ENCODE measurements around the gene CREB5.
"Not testable (repeated sequence)": the region's sequence is repeated elsewhere in the genome, so short reads cannot be mapped to it uniquely, and the experiment has no call there.

The CREB5 gene

GRCh38 chr7:28411876-28412662, at the start of gene CREB5:
Gene CREB5 (plus strand): TSS chr7:28412518. CDS start chr7:28412915, 397 bp downstream.
- ATAC-seq (no peak), DNase-seq (no peak)

DNA sequence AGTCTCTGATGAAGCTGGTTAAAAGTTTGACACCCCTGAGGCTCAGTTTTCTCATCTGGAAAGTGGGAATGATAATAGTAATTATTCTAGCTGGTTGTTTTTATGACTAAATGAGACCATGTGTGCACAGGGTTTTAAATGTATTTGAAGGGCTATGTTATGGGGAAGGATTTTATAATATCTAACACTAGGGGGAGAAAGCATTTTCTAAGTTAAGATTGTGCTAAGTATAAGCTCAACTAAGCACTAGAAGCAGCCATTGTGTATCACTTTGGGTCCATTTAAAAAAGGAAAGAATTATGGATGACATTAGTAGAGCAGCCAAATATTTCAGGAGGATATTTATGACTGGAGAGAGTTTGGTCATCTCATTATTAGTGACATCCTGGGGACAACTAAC, 49.5 kb upstream of the CREB5 start:
- DNase-seq (no peak), ATAC-seq (no peak)

GRCh38 chr7:28364082-28364481, 48.2 kb upstream of the CREB5 start:
- DNase-seq, result no peak
- ATAC-seq, result no peak

DNA sequence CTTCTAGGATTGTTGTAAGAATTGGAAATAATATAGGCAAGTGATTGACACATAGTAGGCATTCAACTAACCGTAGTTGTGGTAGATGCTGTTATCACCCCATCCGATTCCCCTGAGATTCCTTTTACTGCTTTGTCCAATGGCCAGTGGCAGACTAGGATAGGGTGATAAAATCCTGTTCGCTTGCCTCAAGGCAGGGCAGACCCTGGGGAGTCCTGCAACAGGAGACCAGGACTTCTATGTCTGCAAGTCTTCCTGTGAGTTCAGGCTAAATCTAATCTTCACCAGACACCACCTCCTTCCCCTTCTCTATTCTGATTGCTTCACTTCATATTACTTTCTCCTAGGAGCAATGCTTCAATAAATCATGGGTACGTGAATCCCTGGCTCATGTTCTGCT, 42.8 kb upstream of the CREB5 start:
- ATAC-seq, result no peak
- no peak for DNase-seq

DNA sequence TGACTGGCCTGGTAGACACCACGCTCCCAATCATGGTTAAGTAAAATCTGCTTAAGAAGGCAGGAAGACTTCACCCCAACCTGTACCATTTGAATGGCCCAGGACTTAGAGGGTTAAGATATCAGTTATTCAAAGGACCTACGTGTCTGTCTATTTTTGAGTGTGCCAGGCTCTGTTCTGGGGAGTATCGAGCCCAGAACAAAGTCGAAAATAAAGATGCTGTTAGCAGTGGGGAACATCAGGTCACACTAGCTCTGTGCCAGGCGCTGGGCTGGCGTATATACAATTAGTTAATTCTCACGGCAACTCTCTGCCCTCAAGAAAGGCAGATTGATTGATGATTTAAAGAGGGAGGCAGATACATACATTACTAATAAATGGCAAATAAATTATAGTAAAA, 40.5 kb upstream of the CREB5 start:
- ATAC-seq (no peak), DNase-seq (no peak)

GRCh38 chr7:28373990-28374389, 38.3 kb upstream of the CREB5 start:
- no peak for ATAC-seq
- DNase-seq, result no peak

DNA sequence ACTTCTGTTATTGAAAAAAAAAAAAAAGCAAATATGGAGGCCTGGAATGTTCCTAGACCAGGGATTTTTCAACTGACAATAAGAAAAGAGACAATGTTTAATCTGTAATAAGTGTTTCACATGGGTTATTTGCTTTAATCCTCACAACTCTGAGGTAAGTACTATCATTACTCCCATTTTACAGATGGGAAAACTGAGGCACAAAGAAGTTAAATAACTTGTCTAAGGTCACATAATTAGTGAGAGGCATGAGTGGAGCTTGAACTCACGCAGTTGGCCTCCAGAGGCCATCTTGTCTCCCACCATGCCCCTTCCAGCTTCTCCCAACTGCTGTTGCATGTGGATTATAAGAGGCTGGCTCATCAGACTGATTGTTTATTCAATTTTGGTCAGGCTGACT, 36.6 kb upstream of the CREB5 start:
- DNase-seq, result no peak

GRCh38 chr7:28376634-28377033, 35.7 kb upstream of the CREB5 start:
- ATAC-seq (no peak), DNase-seq (no peak)

More for the DNA sequence above, 36.6 kb upstream of the CREB5 start:
- no peak for ATAC-seq

- DNase-seq, result no peak
- no peak for ATAC-seq
Observed at GRCh38 chr7:28378574-28379149, 33.7 kb upstream of the CREB5 start.

DNA sequence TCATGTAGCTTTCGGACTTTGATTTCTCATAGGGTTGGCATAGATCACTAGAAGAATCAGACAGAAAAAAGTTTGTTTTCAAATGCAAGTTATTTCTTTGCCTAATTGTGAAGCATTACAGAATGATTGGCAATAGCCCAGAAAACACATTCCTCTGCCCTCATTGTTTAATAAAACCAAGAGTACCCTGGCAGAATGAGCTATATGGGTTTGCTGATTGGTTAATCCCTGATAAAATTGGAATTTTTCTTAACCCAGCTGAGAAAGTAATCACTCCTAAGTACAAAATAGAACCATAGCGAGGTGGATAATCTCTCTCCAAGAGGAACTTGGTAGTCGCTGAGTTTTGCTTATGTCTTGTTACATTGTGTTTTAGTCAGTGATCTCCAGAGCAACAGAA, 30.9 kb upstream of the CREB5 start:
- DNase-seq, result no peak
- no peak for ATAC-seq

- no peak for ATAC-seq
- no peak for DNase-seq
Observed at GRCh38 chr7:28382144-28382543, 30.2 kb upstream of the CREB5 start.

- ATAC-seq, result no peak
- DNase-seq, result no peak
Observed at GRCh38 chr7:28383975-28384374, 28.3 kb upstream of the CREB5 start.

DNA sequence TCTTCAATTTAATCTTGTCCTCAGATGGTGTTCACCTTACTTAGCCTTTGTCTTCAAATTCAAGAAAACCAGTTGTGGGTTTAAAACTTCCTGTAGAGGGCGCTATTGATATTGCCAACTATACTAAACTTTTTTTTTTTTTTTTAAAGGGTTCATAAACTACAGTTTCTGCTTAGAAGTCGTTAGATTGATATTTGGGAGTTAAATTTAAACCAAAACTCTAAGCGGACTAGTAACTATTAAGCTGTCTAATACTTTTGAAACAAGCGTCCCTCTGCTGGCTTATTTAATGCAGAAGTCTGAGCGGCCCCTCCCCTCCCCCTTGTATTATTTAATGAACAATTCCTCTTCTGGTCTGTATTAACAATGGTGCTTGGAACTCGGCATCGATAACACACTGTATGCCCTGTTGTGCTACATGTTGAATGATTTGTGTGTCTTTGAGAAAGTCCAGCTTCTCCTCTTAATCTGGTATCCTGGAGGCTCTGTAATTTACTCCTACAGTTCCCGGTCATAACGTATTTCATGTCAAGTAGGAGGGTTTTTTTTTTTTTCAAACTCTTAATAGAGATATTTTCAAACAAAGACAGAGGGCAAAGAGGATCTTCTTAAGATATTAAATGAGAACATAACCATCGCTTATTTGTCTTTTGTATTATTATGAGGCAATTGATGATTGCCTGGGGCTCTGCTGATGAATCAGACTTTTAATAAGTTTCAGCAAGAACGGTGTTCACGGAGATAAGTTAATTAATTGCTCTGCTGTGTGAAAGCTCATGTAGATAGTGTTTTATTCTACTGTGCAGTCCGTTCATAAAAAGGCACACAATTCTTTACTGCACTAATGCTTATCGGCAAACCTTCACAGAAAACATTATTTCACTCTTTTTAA, 22.6 kb upstream of the CREB5 start:
- DNase-seq (no peak), ATAC-seq (no peak)

GRCh38 chr7:28390426-28390825, 21.9 kb upstream of the CREB5 start:
- DNase-seq, result no peak
- no peak for ATAC-seq

DNA sequence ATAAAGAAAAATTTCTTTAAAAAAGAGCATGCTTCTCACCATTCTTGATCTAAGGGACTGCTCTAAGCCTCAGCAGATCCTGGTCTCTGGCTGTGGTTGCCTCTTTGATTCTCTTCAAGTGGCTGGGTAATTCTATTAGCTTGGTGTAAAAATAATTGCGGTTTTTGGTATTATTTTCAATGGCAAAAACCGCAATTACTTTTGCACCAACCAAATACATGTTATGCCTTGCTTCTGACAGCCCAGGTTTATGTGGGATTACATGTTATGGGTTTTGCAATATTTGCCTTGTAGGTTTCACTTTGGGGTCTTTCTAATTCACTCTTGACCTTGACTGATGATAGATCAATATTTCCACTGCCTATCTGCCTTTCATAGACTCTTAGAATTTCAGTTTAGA, 20.0 kb upstream of the CREB5 start:
- ATAC-seq, result no peak

DNA sequence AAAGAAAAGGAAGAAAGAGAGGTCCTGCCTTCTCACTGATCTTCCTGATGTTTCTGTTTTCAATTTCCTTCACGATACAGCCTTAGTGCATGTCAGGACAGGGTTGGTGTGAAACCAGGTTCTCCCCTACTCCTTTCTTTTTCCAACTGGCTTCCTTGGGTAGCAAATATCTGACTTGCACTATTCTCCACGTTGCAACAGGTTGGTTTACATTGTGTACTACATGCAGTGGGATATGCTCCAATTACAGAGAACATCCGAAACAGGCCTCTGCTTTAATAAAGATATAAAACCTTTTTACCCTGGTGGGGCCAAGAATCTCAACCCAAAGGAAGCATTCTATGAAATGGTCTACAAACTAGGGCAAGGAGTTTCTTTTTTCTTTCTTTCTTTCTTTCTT, 16.9 kb upstream of the CREB5 start:
- no peak for DNase-seq
- ATAC-seq, result no peak

More for the DNA sequence above, 20.0 kb upstream of the CREB5 start:
- no peak for DNase-seq

DNA sequence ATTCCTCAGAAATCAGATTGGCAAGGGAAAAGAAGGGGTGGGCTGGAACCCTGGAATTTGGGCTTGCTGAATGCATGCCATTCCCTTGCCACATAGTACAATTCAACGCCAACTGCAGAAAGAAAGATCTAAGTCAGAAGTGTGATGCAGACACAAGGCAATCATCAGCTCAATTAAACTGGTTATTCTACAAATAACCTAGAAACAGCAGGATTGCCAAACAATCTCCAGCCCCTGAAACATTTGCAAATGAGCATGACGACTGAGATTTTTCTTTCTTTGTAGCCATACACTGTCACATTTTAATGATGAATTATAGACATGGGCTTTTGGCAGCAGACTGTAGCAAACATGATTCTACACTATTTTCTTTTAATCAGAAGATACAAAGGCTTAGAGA, 16.5 kb upstream of the CREB5 start:
- DNase-seq, result no peak
- no peak for ATAC-seq

DNA sequence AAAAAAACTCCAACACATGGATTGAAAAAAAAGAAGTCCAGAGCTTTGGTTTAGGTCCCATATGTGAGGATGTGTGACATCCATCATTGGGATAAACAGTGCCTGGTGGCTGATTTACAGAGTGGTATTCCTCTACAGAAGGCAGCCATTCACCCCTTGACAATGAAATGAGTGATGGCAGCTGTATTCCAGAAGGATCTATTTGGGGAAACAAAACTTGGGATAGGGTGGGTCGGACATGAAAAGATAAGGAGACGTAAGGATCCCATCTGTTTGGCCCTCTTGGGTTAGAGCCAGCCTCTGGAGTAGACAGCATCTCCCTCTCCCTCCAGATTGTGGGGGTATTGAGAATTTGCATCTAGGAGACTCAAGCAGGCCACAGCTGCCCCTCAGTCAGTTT, 15.2 kb upstream of the CREB5 start:
- no peak for DNase-seq
- ATAC-seq, result no peak

DNA sequence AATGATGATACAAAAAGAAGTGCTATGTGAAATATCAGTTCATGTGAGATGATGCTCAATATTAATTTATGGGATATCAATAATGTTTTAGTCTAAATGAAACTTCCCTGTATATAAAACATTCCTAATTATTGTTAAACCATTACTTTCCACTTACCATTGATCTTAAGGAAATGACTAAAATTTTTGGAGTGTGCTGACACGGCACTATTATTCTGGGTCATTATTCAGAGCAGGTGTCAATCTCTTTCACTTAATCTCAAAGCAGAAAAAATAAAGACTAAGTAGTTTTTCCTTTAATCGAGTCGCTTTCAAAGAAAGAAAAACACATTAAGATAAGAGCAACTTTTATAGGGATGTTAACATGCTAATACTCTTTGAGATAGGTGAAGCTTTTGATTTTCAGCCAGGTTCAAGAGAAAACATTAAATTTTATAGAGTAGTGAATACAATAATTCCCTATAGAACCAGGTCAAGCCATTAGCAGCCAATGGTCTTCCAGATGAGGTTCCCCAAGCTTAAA, 11.4 kb upstream of the CREB5 start:
- DNase-seq, result no peak
- no peak for ATAC-seq

- not testable (repeated sequence) for DNase-seq, ATAC-seq
Observed at GRCh38 chr7:28401567-28401966, 10.8 kb upstream of the CREB5 start.

DNA sequence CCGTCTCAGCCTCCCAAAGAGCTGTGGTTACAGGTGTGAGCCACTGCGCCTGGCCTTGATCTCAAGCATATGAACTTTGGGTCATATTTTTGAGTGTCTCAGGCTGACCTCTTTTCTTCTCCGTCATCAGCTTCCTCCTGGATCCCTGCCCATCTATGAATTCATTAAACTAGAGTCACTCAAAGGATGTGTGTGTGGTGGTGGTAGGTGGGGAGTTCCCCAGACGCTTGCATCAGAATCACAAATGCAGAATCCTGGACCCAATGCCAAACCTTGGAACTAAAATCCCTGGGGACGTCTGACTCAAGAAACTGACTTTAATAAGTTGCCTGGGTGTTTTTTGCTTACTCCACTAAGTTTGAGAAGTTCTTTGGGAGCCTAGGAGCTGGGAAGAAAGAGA, 6.7 kb upstream of the CREB5 start:
- ATAC-seq (peak; percentile 19), DNase-seq (peak; percentile 34)

GRCh38 chr7:28406192-28406591, 6.1 kb upstream of the CREB5 start:
- peak; percentile 7 for DNase-seq
- no peak for ATAC-seq

- no peak for DNase-seq
- ATAC-seq, result no peak
Observed at GRCh38 chr7:28407651-28408050, 4.7 kb upstream of the CREB5 start.
